Aorta (tissue), 5 donors: Measurements from ENCODE around the gene PEX7. TPM values are rescaled to one million over a fixed set of nuclear protein-coding genes. Genes with fewer than 3 reads are reported as not detected.

Source experiments
- ATAC-seq: fragments of 200-7000 bp; cut with Tn5 transposase; one replicate; pipeline ENCODE4 v1.9.1; 2022; ENCODE audit warnings: moderate library complexity; ENCODE audit not compliant: low FRiP score
- DNase-seq, 2 donors: peaks; one replicate each; pipeline ENCODE4 v3.0.0-alpha.2; 2020
- H3K27ac ChIP-seq, 2 donors: one replicate each; pipeline ENCODE4 v1.5.1; 2013; ENCODE audit warnings: low read length in 2 of 2, mild to moderate bottlenecking in 2 of 2, moderate library complexity in 2 of 2, control low read depth in 1 of 2, inconsistent platforms in 1 of 2, low read depth in 1 of 2
- H3K27me3 ChIP-seq, 2 donors: one replicate each; pipeline ENCODE4 v1.6.1; 2013; ENCODE audit warnings: control low read depth in 1 of 2, low read length in 1 of 2, mild to moderate bottlenecking in 1 of 2, moderate library complexity in 1 of 2; ENCODE audit not compliant: insufficient read depth in 2 of 2, control insufficient read depth in 1 of 2
- H3K36me3 ChIP-seq, 2 donors: one replicate each; pipeline ENCODE4 v1.6.1; 2013; ENCODE audit warnings: control low read depth in 1 of 2, low read length in 1 of 2, mild to moderate bottlenecking in 1 of 2; ENCODE audit not compliant: insufficient read depth in 2 of 2, control insufficient read depth in 1 of 2
- H3K4me1 ChIP-seq, 2 donors: one replicate each; pipeline ENCODE4 v1.6.1; 2013; ENCODE audit warnings: low read length in 2 of 2, control low read depth in 1 of 2, mild to moderate bottlenecking in 1 of 2, moderate library complexity in 1 of 2; ENCODE audit not compliant: insufficient read depth in 2 of 2, control insufficient read depth in 1 of 2
- H3K4me3 ChIP-seq, 2 donors: one replicate each; pipeline ENCODE4 v1.5.1; 2013; ENCODE audit warnings: low read length in 2 of 2, control low read depth in 1 of 2, mild to moderate bottlenecking in 1 of 2
- H3K9me3 ChIP-seq: one replicate; pipeline ENCODE4 v1.6.1; 2013; ENCODE audit warnings: mild to moderate bottlenecking, low read length; ENCODE audit not compliant: control insufficient read depth
- WGBS, 2 donors: extraction: QIAGEN DNeasy Blood & Tissue Kit; methylation state at CpG; one replicate each; pipeline ENCODE4 v1.1.7; 2013; 5-methylcytosine and 5-hydroxymethylcytosine counted together
- intact Hi-C, 2 donors: fragments of 100-400 bp; cut with DNase I; formaldehyde crosslinking; loops; one replicate each; pipeline versions ENCODE4 v1.14.2 to v1.15.0; 2022
- long read RNA-seq, 2 donors: library from polyadenylated mRNA; unstranded; transcript quantifications; one replicate each; pipeline ENCODE4 v2.0.0, GENCODE V29; 2020 to 2021
- polyA plus RNA-seq, 2 donors: library from polyadenylated mRNA; stranded (reverse); fragments of 200-250 nt; gene quantifications; one replicate each; pipeline ENCODE4 v1.2.3, GENCODE V29; 2013
- total RNA-seq, 2 donors: library from RNA; stranded (reverse); fragmentation: NEBNext Ultra II Directional; extraction: Animal tissue kit (Norgen Biotek cat#: 25700); gene quantifications; one replicate each; pipeline ENCODE4 v1.2.1, GENCODE V29; 2021
- donor health status: healthy with polysubstance abuse.
- donor health status: Bipolar disorder and iron deficiency.
- donor health status: DM: no; HTN: no; CAD: no.
- donor health status: DM: no; HTN: no; CAD: no.
- donor health status: DM: yes; HTN: yes; CAD: no.

PEX7 gene, protein sequence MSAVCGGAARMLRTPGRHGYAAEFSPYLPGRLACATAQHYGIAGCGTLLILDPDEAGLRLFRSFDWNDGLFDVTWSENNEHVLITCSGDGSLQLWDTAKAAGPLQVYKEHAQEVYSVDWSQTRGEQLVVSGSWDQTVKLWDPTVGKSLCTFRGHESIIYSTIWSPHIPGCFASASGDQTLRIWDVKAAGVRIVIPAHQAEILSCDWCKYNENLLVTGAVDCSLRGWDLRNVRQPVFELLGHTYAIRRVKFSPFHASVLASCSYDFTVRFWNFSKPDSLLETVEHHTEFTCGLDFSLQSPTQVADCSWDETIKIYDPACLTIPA
- total RNA-seq (1 to 10 TPM; 4.2 to 5.5 TPM), polyA plus RNA-seq (1 to 10 TPM; 4.9 to 5.8 TPM)
- long read RNA-seq, donor 1, transcript PEX7-201 (10 exons, 1,464 nt) = major isoform, 9 of 9 reads
- long read RNA-seq, donor 1, partial matches to known transcripts = 0 of 9 reads
- long read RNA-seq, donor 1, other reads (novel, unspliced or antisense) = 0 of 9 reads
- long read RNA-seq, donor 2, partial matches to known transcripts = 0 of 2 reads
- long read RNA-seq, donor 2, other reads (novel, unspliced or antisense) = 1 of 2 reads

DNA sequence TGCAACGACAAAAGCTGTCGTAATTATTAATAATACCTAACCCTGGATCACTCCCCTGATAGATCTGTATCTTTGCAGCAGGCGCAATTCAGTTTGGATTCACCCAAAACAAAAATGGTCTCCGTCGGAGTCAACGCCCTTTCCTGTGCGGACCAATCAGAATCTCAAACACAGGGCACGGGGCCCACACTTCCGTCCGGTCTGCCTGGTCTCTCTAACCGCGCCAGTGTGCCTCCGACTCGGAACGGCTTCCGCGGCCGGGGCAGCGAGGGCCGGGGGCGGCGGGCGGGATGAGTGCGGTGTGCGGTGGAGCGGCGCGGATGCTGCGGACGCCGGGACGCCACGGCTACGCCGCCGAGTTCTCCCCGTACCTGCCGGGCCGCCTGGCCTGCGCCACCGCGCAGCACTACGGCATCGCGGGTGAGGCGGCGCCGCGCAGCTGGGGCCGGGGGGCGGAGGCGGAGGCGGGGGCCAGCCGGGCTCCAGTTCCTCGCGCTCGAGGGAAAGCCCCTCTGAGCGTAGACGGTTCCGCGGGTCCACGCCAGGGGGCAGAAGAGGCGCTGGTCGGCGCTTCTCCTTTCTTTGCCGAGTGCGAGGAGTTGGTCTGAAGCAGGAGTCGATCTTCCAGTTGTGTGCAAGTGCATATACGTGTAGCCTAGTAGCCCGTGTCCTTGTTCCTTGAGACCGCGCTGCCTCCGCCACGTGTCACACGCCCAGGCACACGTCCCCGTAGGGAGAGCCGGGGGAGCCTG, at the start of gene PEX7:
Gene PEX7, plus strand, starts transcription at position 217 of the 752 bp plus-strand sequence. Its CDS starts 74 bp downstream, at position 291.
- H3K27ac ChIP-seq = peak within 1 kb of the TSS in 1 of 2 donors; percentile 91
- DNase-seq = peak; percentile 94 to 95
- 1% methylated on average over 72 to 78 of the region's 78 CpGs for WGBS, 2 donors
- intact Hi-C loops = loop anchor here (2.0 to 10.0 kb wide), 2 partner anchors 30 to 392 kb away; partner anchors contain the start of genes IFNGR1 (in 1 of the 2) and MAP3K5 (in 1 of the 2)
- no peaks in the 10 kb centered on the region for H3K4me1 ChIP-seq
- H3K36me3 ChIP-seq = peaks cover 0 to 4% of the 10 kb centered on the region in 2 donors
- H3K4me3 ChIP-seq = peak within 1 kb of the TSS; percentile 43 to 89
- no peaks in the 10 kb centered on the region for H3K27me3 ChIP-seq
- peak; percentile 96 for ATAC-seq
- H3K9me3 ChIP-seq = no peaks in the 10 kb centered on the region

DNA sequence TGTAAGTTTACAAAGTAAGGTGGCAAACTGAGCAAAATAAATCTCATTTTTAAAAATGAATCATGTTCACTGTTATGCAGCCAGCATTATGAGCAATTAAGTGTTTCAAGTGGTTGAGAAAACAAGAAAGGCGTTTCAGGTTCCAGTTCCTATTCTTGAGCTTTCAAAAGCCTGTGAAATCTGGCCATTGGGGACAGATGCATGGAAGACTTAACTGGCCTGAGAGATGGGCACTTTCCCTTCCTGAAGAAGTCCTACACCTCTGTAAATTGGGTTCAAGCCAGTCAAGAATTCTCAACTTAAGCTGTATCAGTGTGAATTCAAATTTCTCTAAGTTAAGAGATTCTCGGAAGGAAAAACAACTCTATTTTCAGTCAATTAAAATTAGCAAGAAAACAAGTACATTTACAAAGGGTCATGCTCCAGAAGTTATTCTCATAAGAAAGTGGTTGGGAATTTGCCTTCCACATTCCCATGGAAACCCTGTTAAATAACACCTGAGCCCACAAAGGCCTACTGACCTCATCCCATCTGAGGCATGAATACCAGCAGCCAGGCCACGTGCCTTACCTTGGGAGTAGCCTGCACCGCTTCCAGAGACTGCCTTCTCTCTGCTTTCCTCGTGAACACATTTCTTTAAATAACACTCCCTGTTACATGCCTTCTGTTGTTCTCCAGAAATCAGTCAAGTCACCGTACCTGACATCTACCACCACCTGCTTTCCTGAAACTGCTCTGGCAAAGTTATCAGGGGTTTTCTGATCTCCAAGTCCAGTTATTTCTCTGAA, 49.5 kb upstream of the PEX7 start:
- no peak for DNase-seq

DNA sequence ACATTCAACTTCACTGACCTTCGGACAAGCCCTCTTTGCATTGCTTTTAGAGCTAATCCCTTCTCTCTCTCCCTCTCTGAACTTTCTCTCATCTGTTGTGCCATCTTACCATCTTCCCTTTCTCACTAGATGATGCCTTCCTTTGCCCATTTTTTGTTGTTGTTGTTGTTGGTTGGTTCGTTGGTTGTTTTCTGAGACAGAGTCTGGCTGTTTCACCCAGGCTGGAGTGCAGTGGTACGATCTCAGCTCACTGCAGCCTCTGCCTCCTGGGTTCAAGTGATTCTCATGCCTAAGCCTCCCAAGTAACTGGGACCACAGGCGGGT, 49.0 kb upstream of the PEX7 start:
- peaks cover 6 to 17% of the 10 kb centered on the region in 2 donors for H3K4me1 ChIP-seq
- H3K27ac ChIP-seq = peak overlapping the region in 1 of 2 donors; percentile 13

More for the DNA sequence above, 49.5 kb upstream of the PEX7 start:
- Histone ChIP-seq H3K4me3 (no peak overlapping the region), H3K27me3 (no peaks in the 10 kb centered on the region), H3K4me1 (peaks cover 6 to 17% of the 10 kb centered on the region in 2 donors), H3K36me3 (no peaks in the 10 kb centered on the region), H3K9me3 (no peaks in the 10 kb centered on the region), H3K27ac (peak overlapping the region in 1 of 2 donors; percentile 26)
- whole genome bisulfite sequencing, 2 donors = 27 to 28% methylated on average over 6 of the region's 6 CpGs
- ATAC-seq = peak; percentile 39
- intact Hi-C loops = no loop called here

DNA sequence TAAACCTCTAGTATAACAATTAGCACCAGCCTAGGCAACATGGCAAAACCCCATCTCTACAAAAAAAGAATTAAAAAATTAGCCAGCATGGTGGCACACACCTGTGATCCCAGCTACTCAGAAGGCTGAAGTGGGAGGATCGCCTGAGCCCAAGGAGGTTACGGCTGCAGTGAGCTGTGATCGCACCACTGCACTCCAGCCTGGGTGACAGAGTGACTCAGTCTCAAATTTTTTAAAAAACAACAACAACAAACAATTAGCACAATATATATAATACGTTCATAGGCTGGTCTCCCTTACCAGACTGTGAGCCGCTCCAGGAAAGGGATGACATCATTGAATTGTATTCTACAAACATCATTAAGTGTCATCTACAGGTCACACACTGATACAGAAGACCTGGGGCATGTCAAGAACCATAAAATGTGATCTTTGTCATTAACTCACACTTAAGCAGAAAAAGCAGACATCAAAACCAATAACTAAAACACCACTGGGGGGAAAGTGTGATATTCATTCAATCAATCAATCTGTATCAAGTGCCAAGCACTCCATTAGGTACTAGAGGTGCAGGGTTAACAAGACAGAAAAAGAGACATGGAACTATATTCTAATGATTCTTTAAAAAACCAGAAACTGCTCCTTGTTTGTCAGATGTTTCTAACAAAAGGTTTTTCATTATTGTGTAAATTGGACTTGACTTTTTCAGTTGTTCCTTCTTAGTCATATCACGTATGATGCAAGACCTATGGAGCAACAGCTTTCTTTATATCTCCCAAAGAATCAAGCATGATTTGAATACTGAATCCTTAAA, 48.0 kb upstream of the PEX7 start:
- DNase-seq (no peak), ATAC-seq (peak; percentile 34)
- no peaks in the 10 kb centered on the region for H3K9me3 ChIP-seq
- H3K27me3 ChIP-seq = no peaks in the 10 kb centered on the region
- 61 to 62% methylated on average over 6 of the region's 6 CpGs for WGBS, 2 donors
- H3K27ac ChIP-seq = peak overlapping the region in 1 of 2 donors; percentile 28
- no peak overlapping the region for H3K4me3 ChIP-seq
- H3K4me1 ChIP-seq = peaks cover 6 to 14% of the 10 kb centered on the region in 2 donors
- H3K36me3 ChIP-seq = no peaks in the 10 kb centered on the region
- intact Hi-C loops = no loop called here

More for the DNA sequence above, 49.0 kb upstream of the PEX7 start:
- no peaks in the 10 kb centered on the region for H3K36me3 ChIP-seq
- H3K27me3 ChIP-seq = no peaks in the 10 kb centered on the region
- ATAC-seq (no peak), DNase-seq (no peak)
- no peak overlapping the region for H3K4me3 ChIP-seq
- WGBS, 2 donors = 92 to 95% methylated on average over 4 of the region's 4 CpGs
- no peaks in the 10 kb centered on the region for H3K9me3 ChIP-seq
- intact Hi-C loops = no loop called here

DNA sequence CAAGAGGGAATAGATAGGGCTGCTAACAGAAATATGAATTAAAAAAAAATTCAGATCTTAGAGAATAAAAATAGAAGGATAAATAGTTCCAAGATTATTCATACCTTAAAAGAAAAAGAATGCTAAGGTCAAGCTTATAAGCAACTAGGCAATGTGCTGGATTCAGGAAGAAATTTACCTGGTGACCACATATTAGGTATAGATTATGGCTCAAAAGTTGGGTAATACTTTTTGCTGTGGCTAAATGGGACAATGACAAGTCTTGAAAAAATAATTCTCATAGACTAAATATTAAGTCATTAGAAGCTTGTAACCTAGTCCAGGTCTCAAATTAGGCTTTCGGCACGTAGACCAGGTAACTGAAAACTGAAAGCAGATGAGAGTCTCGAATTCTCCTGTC, 47.3 kb upstream of the PEX7 start:
- Histone ChIP-seq H3K9me3 (no peaks in the 10 kb centered on the region), H3K27ac (no peak overlapping the region), H3K27me3 (no peaks in the 10 kb centered on the region), H3K36me3 (no peaks in the 10 kb centered on the region), H3K4me1 (peaks cover 6 to 14% of the 10 kb centered on the region in 2 donors), H3K4me3 (no peak overlapping the region)
- intact Hi-C loops = no loop called here
- DNase-seq = no peak
- WGBS, 2 donors = 58 to 65% methylated on average over 3 of the region's 3 CpGs
- no peak for ATAC-seq

DNA sequence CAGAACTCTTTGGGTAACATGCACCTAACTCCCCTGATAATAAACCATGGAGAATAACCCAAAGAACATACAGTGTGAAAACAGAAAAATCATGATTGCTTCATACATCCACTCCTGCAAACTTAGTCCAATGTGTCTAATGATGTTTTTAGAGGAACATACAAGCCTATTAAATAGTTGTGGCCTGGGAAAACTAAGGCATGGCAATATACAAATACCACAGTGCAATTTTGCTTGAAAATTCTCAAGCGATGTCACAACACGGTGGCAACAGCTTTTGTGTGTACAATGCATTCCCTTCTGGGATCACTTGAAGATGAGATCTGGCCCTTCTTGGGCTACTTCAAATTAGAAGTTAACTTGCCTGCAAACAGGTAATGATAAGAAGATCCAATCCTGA, 46.8 kb upstream of the PEX7 start:
- WGBS, 2 donors = 81 to 91% methylated on average over 2 of the region's 2 CpGs
- peaks cover 6 to 14% of the 10 kb centered on the region in 2 donors for H3K4me1 ChIP-seq
- DNase-seq = no peak
- intact Hi-C loops = no loop called here
- H3K27ac ChIP-seq = no peak overlapping the region
- H3K27me3 ChIP-seq = no peaks in the 10 kb centered on the region
- no peaks in the 10 kb centered on the region for H3K36me3 ChIP-seq
- H3K4me3 ChIP-seq = no peak overlapping the region
- no peaks in the 10 kb centered on the region for H3K9me3 ChIP-seq
- no peak for ATAC-seq

DNA sequence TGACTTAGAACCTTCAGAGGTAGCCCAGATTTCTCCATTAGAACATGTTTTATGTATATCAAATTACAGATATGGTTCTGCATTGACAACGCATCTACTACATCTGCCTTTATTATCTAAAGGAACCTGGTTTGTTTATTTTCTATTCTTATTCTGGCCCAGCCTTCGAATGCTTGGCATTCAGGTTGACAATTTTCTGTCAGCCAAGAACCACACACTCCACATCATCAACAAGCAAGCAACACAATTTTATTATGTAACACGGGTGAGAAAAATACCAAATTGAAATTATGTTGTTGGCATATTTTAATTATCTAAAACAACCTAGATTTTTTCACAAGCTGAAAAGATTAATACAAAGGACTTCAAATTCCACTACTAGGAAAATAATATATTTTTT, 44.7 kb upstream of the PEX7 start:
- Histone ChIP-seq H3K4me3 (no peak overlapping the region), H3K27me3 (no peaks in the 10 kb centered on the region), H3K27ac (no peak overlapping the region), H3K4me1 (peaks cover 6 to 19% of the 10 kb centered on the region in 2 donors), H3K9me3 (no peaks in the 10 kb centered on the region), H3K36me3 (no peaks in the 10 kb centered on the region)
- intact Hi-C loops = no loop called here
- ATAC-seq (no peak), DNase-seq (no peak)
- WGBS, 2 donors = 31 to 43% methylated on average over 3 of the region's 3 CpGs
